PC-9 (cell line): Measurements from ENCODE around the gene PLRG1. TPM values are rescaled to one million over a fixed set of nuclear protein-coding genes. Genes with fewer than 3 reads are reported as not detected.

Source experiments
- BruUV-seq: library from RNA; stranded (reverse); fragments of 400-500 nt; replicated peaks from 2 replicates; lab custom pipeline; 2021; lab: Mats Ljungman, UMichigan
- CTCF ChIA-PET: fragments of 300-600 bp; sonication (Branson Sonifier 250); formaldehyde crosslinking; loops from one replicate; lab custom pipeline; 2022; ENCODE audit warnings: antibody characterized with exemption; lab: Charles Lee
- POLR2A ChIA-PET: fragments of 300-600 bp; sonication (Branson Sonifier 250); formaldehyde crosslinking; loops from one replicate; lab custom pipeline; 2022; ENCODE audit warnings: antibody characterized with exemption; ENCODE audit not compliant: unreplicated experiment; lab: Charles Lee
- DNase-seq, 2 experiments: peaks; one replicate each; pipeline versions ENCODE4 v3.0.0 to v3.0.0-alpha.2; 2015 to 2022; ENCODE audit warnings: mixed read lengths in 1 of 2
- H2AFZ ChIP-seq: fragments of 200-600 bp; sonication (generic); 2 replicates; pipeline ENCODE4 v1.8.1; 2017; ENCODE audit warnings: antibody characterized with exemption
- H3F3A ChIP-seq: fragments of 200-600 bp; sonication (generic); 2 replicates; pipeline ENCODE4 v1.8.1; 2017; ENCODE audit warnings: antibody characterized with exemption, mild to moderate bottlenecking, low read depth; ENCODE audit not compliant: insufficient read depth
- H3K27ac ChIP-seq: fragments of 200-600 bp; sonication (generic); 2 replicates; pipeline ENCODE4 v1.6.1; 2016; ENCODE audit warnings: mixed run types
- H3K27me3 ChIP-seq: fragments of 200-600 bp; sonication (generic); 2 replicates; pipeline ENCODE4 v1.6.1; 2016; ENCODE audit warnings: low read depth, mixed run types; ENCODE audit not compliant: insufficient read depth
- H3K36me3 ChIP-seq: fragments of 200-600 bp; sonication (generic); 2 replicates; pipeline ENCODE4 v1.6.1; 2016; ENCODE audit warnings: low read depth, mixed run types
- H3K4me1 ChIP-seq: fragments of 200-600 bp; sonication (generic); replicated peaks from 2 replicates; pipeline ENCODE4 v1.6.1; 2016; ENCODE audit warnings: mixed run types; ENCODE audit not compliant: insufficient read depth
- H3K4me2 ChIP-seq: fragments of 200-600 bp; sonication (generic); 2 replicates; pipeline ENCODE4 v1.6.1; 2017; ENCODE audit warnings: mixed run types
- H3K4me3 ChIP-seq: fragments of 200-600 bp; sonication (generic); 2 replicates; pipeline ENCODE4 v1.6.1; 2016; ENCODE audit warnings: mixed run types
- H3K79me2 ChIP-seq: fragments of 200-600 bp; sonication (generic); 2 replicates; pipeline ENCODE4 v1.6.1; 2017; ENCODE audit warnings: low read depth, mixed run types
- H3K9me2 ChIP-seq: fragments of 200-600 bp; sonication (generic); 2 replicates; pipeline ENCODE4 v1.8.1; 2017; ENCODE audit warnings: mild to moderate bottlenecking; ENCODE audit not compliant: insufficient read depth
- H3K9me3 ChIP-seq: fragments of 200-600 bp; sonication (generic); 2 replicates; pipeline ENCODE4 v1.8.1; 2016; ENCODE audit warnings: low read depth; ENCODE audit not compliant: insufficient read depth
- H4K20me1 ChIP-seq: fragments of 200-600 bp; sonication (generic); 2 replicates; pipeline ENCODE4 v1.8.1; 2017; ENCODE audit not compliant: insufficient read depth
- CTCF ChIP-seq: fragments of 200-600 bp; sonication (generic); conservative IDR thresholded peaks from 2 replicates; pipeline ENCODE4 v1.6.1; 2017; ENCODE audit warnings: mixed run types, antibody characterized with exemption, mild to moderate bottlenecking, moderate library complexity
- EZH2 ChIP-seq: fragments of 200-600 bp; sonication (generic); IDR thresholded peaks from 2 replicates; pipeline ENCODE4 v1.8.0; 2017; ENCODE audit warnings: antibody characterized with exemption, low read depth
- intact Hi-C: fragments of 100-400 bp; cut with micrococcal nuclease; formaldehyde crosslinking; loops from one replicate; pipeline ENCODE4 v1.10.0; 2022; ENCODE audit not compliant: unreplicated experiment
- total RNA-seq: library from RNA; stranded (reverse); gene quantifications from 2 replicates; pipeline ENCODE4 v1.2.3, GENCODE V29; 2021

Gene PLRG1
- total RNA-seq, 1 experiment from 2014 or later: 80.7 TPM

- no peak overlapping the region for H2AFZ ChIP-seq
- intact Hi-C loops: no loop called here
Observed at GRCh38 chr4:154511981-154512380, 38.2 kb downstream of the PLRG1 start.

GRCh38 chr4:154511548-154511947, 38.7 kb downstream of the PLRG1 start:
- TF ChIP-seq EZH2: no peak
- TF ChIP-seq CTCF: no peak
- BruUV-seq: no TSS peak
- H3K4me2 ChIP-seq: no peak overlapping the region
- H3K27me3 ChIP-seq: no peaks in the 10 kb centered on the region
- ChIA-PET CTCF (no interaction called here), POLR2A (no interaction called here)
- no peaks in the 10 kb centered on the region for H4K20me1 ChIP-seq
- H3K4me3 ChIP-seq: no peak overlapping the region
- H3K27ac ChIP-seq: no peak overlapping the region
- H3F3A ChIP-seq: peaks cover 12% of the 10 kb centered on the region; the same call in 1 of the 2 replicates
- no peaks in the 10 kb centered on the region for H3K9me2 ChIP-seq
- no peak overlapping the region for H2AFZ ChIP-seq
- intact Hi-C loops: no loop called here
- H3K36me3 ChIP-seq: no peaks in the 10 kb centered on the region
- DNase-seq: no peak
- no peaks in the 10 kb centered on the region for H3K79me2 ChIP-seq
- H3K4me1 ChIP-seq: peaks cover 14% of the 10 kb centered on the region
- H3K9me3 ChIP-seq: no peaks in the 10 kb centered on the region

More at GRCh38 chr4:154511981-154512380, 38.2 kb downstream of the PLRG1 start:
- ChIA-PET CTCF (interaction anchor here (0.7 kb wide), 1 partner anchor 36 kb away, joined by 5 read pairs; no protein-coding TSS in a partner anchor), POLR2A (no interaction called here)
- no peak overlapping the region for H3K4me3 ChIP-seq
- peaks cover 9% of the 10 kb centered on the region for H3K4me1 ChIP-seq
- no TSS peak for BruUV-seq
- H3K27ac ChIP-seq: no peak overlapping the region
- no peaks in the 10 kb centered on the region for H3K36me3 ChIP-seq
- no peaks in the 10 kb centered on the region for H4K20me1 ChIP-seq
- TF ChIP-seq EZH2 (no peak), CTCF (no peak)
- no peaks in the 10 kb centered on the region for H3K79me2 ChIP-seq
- peaks cover 8% of the 10 kb centered on the region; the same call in 1 of the 2 replicates for H3F3A ChIP-seq
- no peak overlapping the region for H3K4me2 ChIP-seq
- no peaks in the 10 kb centered on the region for H3K27me3 ChIP-seq
- DNase-seq: no peak
- no peaks in the 10 kb centered on the region for H3K9me2 ChIP-seq
- H3K9me3 ChIP-seq: no peaks in the 10 kb centered on the region

DNA sequence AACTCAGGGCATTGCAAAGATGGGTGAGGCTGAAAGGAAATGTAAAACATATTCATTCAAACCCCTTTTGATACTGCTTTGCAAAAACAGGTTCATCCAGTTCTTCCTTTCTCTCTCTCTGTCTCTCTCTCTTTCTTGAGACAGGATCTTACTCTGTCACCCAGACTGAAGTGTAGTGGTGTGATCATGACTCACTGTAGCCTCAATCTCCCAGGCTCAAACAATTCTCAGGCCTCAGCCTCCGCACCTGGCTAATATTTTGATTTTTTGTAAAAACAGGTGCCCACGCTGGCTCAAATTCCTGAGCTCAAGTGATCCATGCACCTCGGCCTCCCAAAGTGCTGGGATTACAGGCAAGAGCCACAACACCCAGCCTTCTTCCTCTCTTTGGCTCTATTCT, 43.0 kb downstream of the PLRG1 start:
- CTCF ChIA-PET: interaction anchor here (0.9 to 1.8 kb wide), 3 partner anchors 42 to 112 kb away, joined by 3 to 9 read pairs (median 5); partner anchors contain the start of gene PLRG1
- Histone ChIP-seq H3K9me3 (no peaks in the 10 kb centered on the region), H2AFZ (no peak overlapping the region), H3K36me3 (no peaks in the 10 kb centered on the region), H3K79me2 (no peaks in the 10 kb centered on the region), H3K27ac (peak overlapping the region; percentile 89), H3K4me1 (peaks cover 19% of the 10 kb centered on the region), H3K27me3 (no peaks in the 10 kb centered on the region), H3F3A (peaks cover 15% of the 10 kb centered on the region; the same call in 1 of the 2 replicates), H4K20me1 (no peaks in the 10 kb centered on the region), H3K9me2 (no peaks in the 10 kb centered on the region), H3K4me2 (peak overlapping the region; percentile 64), H3K4me3 (no peak overlapping the region)
- no TSS peak for BruUV-seq
- intact Hi-C loops: loop anchor here (1.0 to 2.0 kb wide), 2 partner anchors 43 to 116 kb away; partner anchors contain the start of gene PLRG1
- peak; percentile 69 to 89 for DNase-seq
- TF ChIP-seq CTCF: no peak
- TF ChIP-seq EZH2: no peak
- POLR2A ChIA-PET: interaction anchor here (0.7 kb wide), 1 partner anchor 10 kb away, joined by 4 read pairs; no protein-coding TSS in a partner anchor
